Fibroblast of lung (primary cell): Measurements from ENCODE around the gene SLC38A2.

ENCODE experiments used
- EZH2 ChIP-seq: IDR thresholded peaks from 2 replicates; pipeline ENCODE4 v1.5.1; 2012; ENCODE audit warnings: low read length, control low read depth, mild to moderate bottlenecking; ENCODE audit errors: missing control alignments
- TF ChIP-seq, protein P1 (sequence below), 2 donors: IDR thresholded peaks in 1 of 2; conservative IDR thresholded peaks in 1 of 2; 1 replicate in 1 of 2; 2 replicates in 1 of 2; pipeline ENCODE4 v1.5.1; 2011 to 2012; ENCODE audit warnings: low read length in 2 of 2, control low read depth in 1 of 2, inconsistent platforms in 1 of 2, low read depth in 1 of 2, mild to moderate bottlenecking in 1 of 2

DNA sequence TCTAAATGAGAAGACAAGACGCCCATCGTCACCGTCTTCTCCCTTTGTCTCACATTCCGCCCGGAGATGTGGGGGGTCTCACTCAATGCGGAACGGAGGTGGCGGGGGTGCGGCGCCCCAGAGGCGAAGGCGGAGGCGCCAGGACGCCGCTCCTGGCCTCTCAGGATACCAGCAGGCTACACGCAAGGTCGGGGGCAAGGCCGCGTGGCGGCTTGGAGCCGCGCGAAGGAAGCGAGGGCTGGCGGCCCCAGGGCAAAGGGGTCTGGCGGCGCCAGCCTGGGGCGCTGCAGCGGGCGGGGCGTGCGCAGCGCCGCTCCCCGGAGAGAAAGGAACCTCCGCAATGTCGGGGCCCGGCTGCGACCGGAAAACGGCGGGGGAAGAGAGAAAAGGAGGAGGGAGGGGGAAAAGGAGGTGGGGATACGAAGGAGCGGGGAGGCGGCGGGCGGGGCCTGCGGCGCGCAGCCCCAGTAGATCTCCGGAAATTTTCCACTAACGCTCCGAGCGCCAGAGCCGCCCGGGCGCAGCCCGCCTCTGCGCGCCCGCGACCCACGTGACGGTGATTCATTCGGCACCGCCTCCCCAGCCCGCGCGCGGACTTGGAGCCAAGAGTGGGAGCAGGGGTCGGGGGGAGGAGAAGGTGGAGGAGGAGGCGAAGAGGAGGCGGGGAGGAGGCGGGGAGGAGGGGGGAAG lies 10.5 kb upstream of the SLC38A2 start:
- TF ChIP-seq, protein P1, sequence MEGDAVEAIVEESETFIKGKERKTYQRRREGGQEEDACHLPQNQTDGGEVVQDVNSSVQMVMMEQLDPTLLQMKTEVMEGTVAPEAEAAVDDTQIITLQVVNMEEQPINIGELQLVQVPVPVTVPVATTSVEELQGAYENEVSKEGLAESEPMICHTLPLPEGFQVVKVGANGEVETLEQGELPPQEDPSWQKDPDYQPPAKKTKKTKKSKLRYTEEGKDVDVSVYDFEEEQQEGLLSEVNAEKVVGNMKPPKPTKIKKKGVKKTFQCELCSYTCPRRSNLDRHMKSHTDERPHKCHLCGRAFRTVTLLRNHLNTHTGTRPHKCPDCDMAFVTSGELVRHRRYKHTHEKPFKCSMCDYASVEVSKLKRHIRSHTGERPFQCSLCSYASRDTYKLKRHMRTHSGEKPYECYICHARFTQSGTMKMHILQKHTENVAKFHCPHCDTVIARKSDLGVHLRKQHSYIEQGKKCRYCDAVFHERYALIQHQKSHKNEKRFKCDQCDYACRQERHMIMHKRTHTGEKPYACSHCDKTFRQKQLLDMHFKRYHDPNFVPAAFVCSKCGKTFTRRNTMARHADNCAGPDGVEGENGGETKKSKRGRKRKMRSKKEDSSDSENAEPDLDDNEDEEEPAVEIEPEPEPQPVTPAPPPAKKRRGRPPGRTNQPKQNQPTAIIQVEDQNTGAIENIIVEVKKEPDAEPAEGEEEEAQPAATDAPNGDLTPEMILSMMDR (conservative IDR thresholded peaks at IDR 0.05 in 1 of 2, IDR thresholded peaks at IDR 0.05 in 1 of 2; ENCODE audit: low read depth in 1 of 2, low read length in 2 of 2): peak in 1 of 2 donors; percentile 5
- TF ChIP-seq EZH2: no peak
